SK-N-SH (cell line): ENCODE measurements around the gene CLPSL2. TPM values are rescaled to one million over a fixed set of nuclear protein-coding genes. Genes with fewer than 3 reads are reported as not detected.

Source experiments
- CTCF ChIA-PET: fragments of 300-600, 350-600 bp; formaldehyde crosslinking; extraction: SDS; loops from one replicate; lab custom pipeline; 2021; lab: Yijun Ruan, JAX
- POLR2A ChIA-PET: fragments of 350-600 bp; sonication (Branson Sonifier 250); formaldehyde crosslinking; extraction: SDS; loops from one replicate; lab custom pipeline; 2020; ENCODE audit warnings: antibody characterized with exemption, inconsistent platforms; lab: Yijun Ruan, JAX
- DNase-seq: peaks from one replicate; pipeline ENCODE4 v3.0.0; 2012
- H2AFZ ChIP-seq: fragments of 200-600 bp; sonication (generic); 2 replicates; pipeline ENCODE4 v1.8.1; 2016; ENCODE audit warnings: antibody characterized with exemption, mild to moderate bottlenecking, low read depth
- H3F3A ChIP-seq: fragments of 200-600 bp; sonication (generic); replicated peaks from 2 replicates; pipeline ENCODE3; 2016; ENCODE audit warnings: antibody characterized with exemption, mild to moderate bottlenecking; ENCODE audit not compliant: insufficient read depth
- H3K27ac ChIP-seq, 2 experiments: fragments of 200-500 bp in 1 of 2; fragments of 200-600 bp in 1 of 2; sonication (Bioruptor generic) in 1 of 2; sonication (generic), shearing (Covaris generic) in 1 of 2; 2 replicates each; pipeline versions ENCODE4 v1.5.1 to v1.6.1; 2014 to 2016; ENCODE audit warnings: low read depth in 2 of 2, inconsistent platforms in 1 of 2, low read length in 1 of 2, mild to moderate bottlenecking in 1 of 2, mixed read lengths in 1 of 2
- H3K27me3 ChIP-seq: fragments of 200-600 bp; sonication (generic), shearing (Covaris generic); 2 replicates; pipeline ENCODE4 v1.6.1; 2016; ENCODE audit warnings: mixed run types; ENCODE audit not compliant: insufficient read depth
- H3K36me3 ChIP-seq, 2 experiments: fragments of 200-500 bp in 1 of 2; fragments of 200-600 bp in 1 of 2; sonication (Bioruptor generic) in 1 of 2; sonication (generic) in 1 of 2; replicated peaks in 1 of 2; 2 replicates each; pipeline versions ENCODE3 to v1.5.1; 2014 to 2016; ENCODE audit warnings: low read length in 1 of 2, mild to moderate bottlenecking in 1 of 2; ENCODE audit not compliant: insufficient read depth in 2 of 2, control insufficient read depth in 1 of 2
- H3K4me1 ChIP-seq, 2 experiments: fragments of 200-500 bp in 1 of 2; fragments of 200-600 bp in 1 of 2; sonication (Bioruptor generic) in 1 of 2; sonication (generic), shearing (Covaris generic) in 1 of 2; 2 replicates each; pipeline versions ENCODE4 v1.5.1 to v1.6.1; 2014 to 2016; ENCODE audit warnings: low read depth in 1 of 2, low read length in 1 of 2, mixed run types in 1 of 2; ENCODE audit not compliant: insufficient read depth in 2 of 2, control insufficient read depth in 1 of 2
- H3K4me2 ChIP-seq: fragments of 200-600 bp; sonication (generic), shearing (Covaris generic); 2 replicates; pipeline ENCODE4 v1.6.1; 2017; ENCODE audit warnings: mixed run types
- H3K4me3 ChIP-seq, 2 experiments: fragments of 200-500 bp in 1 of 2; fragments of 200-600 bp in 1 of 2; sonication (Bioruptor generic) in 1 of 2; sonication (generic), shearing (Covaris generic) in 1 of 2; 2 replicates each; pipeline versions ENCODE4 v1.5.1 to v1.8.1; 2014 to 2016; ENCODE audit warnings: low read depth in 2 of 2, inconsistent platforms in 1 of 2, low read length in 1 of 2, mild to moderate bottlenecking in 1 of 2, mixed read lengths in 1 of 2, moderate library complexity in 1 of 2
- H3K79me2 ChIP-seq: fragments of 200-600 bp; sonication (generic); 2 replicates; pipeline ENCODE4 v1.8.1; 2017; ENCODE audit warnings: mild to moderate bottlenecking; ENCODE audit not compliant: insufficient read depth
- H3K9ac ChIP-seq: fragments of 200-600 bp; sonication (generic); 2 replicates; pipeline ENCODE4 v1.6.1; 2017; ENCODE audit warnings: mixed run types
- H3K9me2 ChIP-seq: fragments of 200-600 bp; sonication (generic); 2 replicates; pipeline ENCODE4 v1.6.1; 2017; ENCODE audit warnings: mixed run types
- H3K9me3 ChIP-seq: fragments of 200-600 bp; sonication (generic); 2 replicates; pipeline ENCODE4 v1.6.1; 2017; ENCODE audit warnings: mixed run types, mild to moderate bottlenecking, moderate library complexity
- H4K20me1 ChIP-seq: fragments of 200-600 bp; sonication (generic); 2 replicates; pipeline ENCODE4 v1.6.1; 2017; ENCODE audit warnings: mild to moderate bottlenecking, mixed run types; ENCODE audit not compliant: insufficient read depth
- ELF1 ChIP-seq: IDR thresholded peaks from 2 replicates; pipeline ENCODE4 v1.4.0; 2012
- EP300 ChIP-seq, 2 experiments: IDR thresholded peaks; 2 replicates each; pipeline versions ENCODE4 v1.4.0 to v1.6.1; 2012; ENCODE audit warnings: borderline replicate concordance in 1 of 2, low read depth in 1 of 2, low read length in 1 of 2
- EZH2phosphoT487 ChIP-seq: fragments of 200-600 bp; sonication (generic); IDR thresholded peaks from 2 replicates; pipeline ENCODE4 v1.6.1; 2017; ENCODE audit warnings: low read depth, mixed run types, mild to moderate bottlenecking, antibody characterized with exemption, moderate library complexity, borderline replicate concordance
- FOSL2 ChIP-seq: IDR thresholded peaks from 2 replicates; pipeline ENCODE4 v1.4.0; 2012; ENCODE audit warnings: low read depth, mild to moderate bottlenecking, moderate library complexity, borderline replicate concordance
- FOXJ3 ChIP-seq: sonication (generic); formaldehyde crosslinking; IDR thresholded peaks from 2 replicates; pipeline ENCODE4 v1.5.1; 2020; ENCODE audit warnings: mild to moderate bottlenecking, missing genetic modification reagents
- GABPA ChIP-seq: IDR thresholded peaks from 2 replicates; pipeline ENCODE4 v1.4.0; 2012; ENCODE audit warnings: low read depth, mild to moderate bottlenecking
- GATA2 ChIP-seq: sonication (generic); formaldehyde crosslinking; IDR thresholded peaks from 2 replicates; pipeline ENCODE4 v1.5.0; 2020; ENCODE audit warnings: mild to moderate bottlenecking, missing genetic modification reagents
- IRF3 ChIP-seq: fragments of 150-350 bp; IDR thresholded peaks from 2 replicates; pipeline ENCODE4 v1.6.1; 2016; ENCODE audit warnings: mild to moderate bottlenecking, low read depth, low read length
- JUND ChIP-seq: IDR thresholded peaks from 2 replicates; pipeline ENCODE4 v1.4.0; 2012
- MAX ChIP-seq: IDR thresholded peaks from 2 replicates; pipeline ENCODE4 v1.4.0; 2012; ENCODE audit warnings: low read depth
- MEF2A ChIP-seq: IDR thresholded peaks from 2 replicates; pipeline ENCODE4 v1.4.0; 2012; ENCODE audit warnings: low read depth, borderline replicate concordance
- NFIC ChIP-seq: IDR thresholded peaks from 2 replicates; pipeline ENCODE4 v1.4.0; 2012; ENCODE audit warnings: borderline replicate concordance
- POLR2AphosphoS5 ChIP-seq: IDR thresholded peaks from 2 replicates; pipeline ENCODE4 v1.6.1; 2012; ENCODE audit warnings: low read depth, low read length
- RCOR1 ChIP-seq: fragments of 150-350 bp; IDR thresholded peaks from 2 replicates; pipeline ENCODE4 v1.6.1; 2017; ENCODE audit warnings: antibody characterized with exemption, low read length
- RXRA ChIP-seq: IDR thresholded peaks from 2 replicates; pipeline ENCODE4 v1.4.0; 2012; ENCODE audit warnings: low read depth, mild to moderate bottlenecking, borderline replicate concordance
- SMC3 ChIP-seq: IDR thresholded peaks from 2 replicates; pipeline ENCODE4 v1.6.1; 2012; ENCODE audit warnings: low read depth, low read length, improper control_type of control experiment
- TAF1 ChIP-seq: IDR thresholded peaks from 2 replicates; pipeline ENCODE4 v1.6.1; 2012; ENCODE audit warnings: low read depth, mild to moderate bottlenecking, low read length, moderate library complexity, borderline replicate concordance
- TEAD4 ChIP-seq: IDR thresholded peaks from 2 replicates; pipeline ENCODE4 v1.4.0; 2012; ENCODE audit warnings: mild to moderate bottlenecking, borderline replicate concordance; ENCODE audit not compliant: insufficient read depth
- USF1 ChIP-seq: IDR thresholded peaks from 2 replicates; pipeline ENCODE4 v1.4.0; 2012; ENCODE audit warnings: low read depth, borderline replicate concordance
- YY1 ChIP-seq: IDR thresholded peaks from 2 replicates; pipeline ENCODE4 v1.4.0; 2012; ENCODE audit warnings: low read depth, mild to moderate bottlenecking
- WGBS: methylation state at CpG from one replicate; pipeline ENCODE4 v1.1.6; 2017; ENCODE audit warnings: low lambda C conversion rate; 5-methylcytosine and 5-hydroxymethylcytosine counted together
- polyA plus RNA-seq, 3 experiments: library from polyadenylated mRNA; depleted of rRNA; stranded (reverse); fragments of >200 nt; gene quantifications; 2 replicates each; pipeline ENCODE4 v1.2.3, GENCODE V29; 2012
- TF ChIP-seq, protein P1 (sequence below): IDR thresholded peaks from 2 replicates; pipeline ENCODE4 v1.4.0; 2012; ENCODE audit warnings: low read depth, borderline replicate concordance
- TF ChIP-seq, protein P2 (sequence below): fragments of 150-350 bp; IDR thresholded peaks from 2 replicates; pipeline ENCODE4 v1.6.1; 2017; ENCODE audit warnings: antibody characterized with exemption, low read length, low read depth, borderline replicate concordance

CLPSL2 gene
- polyA plus RNA-seq, 1 of the 3 experiments (the other 2 are of a cell fraction), result not detected

DNA sequence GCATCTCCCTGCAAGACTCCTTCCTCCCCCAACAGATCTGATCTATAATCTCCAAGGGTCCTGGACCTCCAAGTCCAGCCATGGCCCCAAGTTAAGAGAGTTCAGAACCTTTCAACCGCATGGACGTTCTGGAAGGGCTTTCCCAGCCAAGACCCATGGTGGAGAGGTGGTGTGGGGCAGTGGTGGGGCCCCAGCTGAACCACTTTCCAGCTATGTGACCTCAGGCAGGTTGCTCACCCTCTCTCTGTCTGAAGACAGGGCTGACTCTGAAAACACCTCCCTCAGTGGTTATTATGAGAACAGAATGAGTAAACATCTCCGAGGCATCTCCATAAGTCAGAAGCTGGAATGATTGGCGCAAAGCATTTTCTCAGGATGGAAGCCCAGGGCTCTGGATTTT, 19.8 kb downstream of the CLPSL2 start:
- Histone ChIP-seq H3K9me2 (no peaks in the 10 kb centered on the region), H3K4me1 (no peaks in the 10 kb centered on the region), H3K4me2 (no peak overlapping the region), H3K27ac (no peak overlapping the region), H3K9me3 (no peaks in the 10 kb centered on the region)
- CTCF ChIA-PET, result interaction anchor here (1.7 kb wide), 1 partner anchor 9 kb away, joined by 6 read pairs; no protein-coding TSS in a partner anchor
- POLR2A ChIA-PET, result no interaction called here
- no peak for DNase-seq
- WGBS, result 68% methylated on average over 4 of the region's 4 CpGs
- TF ChIP-seq TAF1, result no peak
- TF ChIP-seq POLR2AphosphoS5, result no peak
- no peak for TF ChIP-seq RCOR1
- TF ChIP-seq SMC3, result no peak
- TF ChIP-seq MAX, result no peak
- TF ChIP-seq USF1, result no peak
- TF ChIP-seq JUND, result no peak
- no peak for TF ChIP-seq ELF1
- no peak for TF ChIP-seq YY1
- TF ChIP-seq, protein P1, sequence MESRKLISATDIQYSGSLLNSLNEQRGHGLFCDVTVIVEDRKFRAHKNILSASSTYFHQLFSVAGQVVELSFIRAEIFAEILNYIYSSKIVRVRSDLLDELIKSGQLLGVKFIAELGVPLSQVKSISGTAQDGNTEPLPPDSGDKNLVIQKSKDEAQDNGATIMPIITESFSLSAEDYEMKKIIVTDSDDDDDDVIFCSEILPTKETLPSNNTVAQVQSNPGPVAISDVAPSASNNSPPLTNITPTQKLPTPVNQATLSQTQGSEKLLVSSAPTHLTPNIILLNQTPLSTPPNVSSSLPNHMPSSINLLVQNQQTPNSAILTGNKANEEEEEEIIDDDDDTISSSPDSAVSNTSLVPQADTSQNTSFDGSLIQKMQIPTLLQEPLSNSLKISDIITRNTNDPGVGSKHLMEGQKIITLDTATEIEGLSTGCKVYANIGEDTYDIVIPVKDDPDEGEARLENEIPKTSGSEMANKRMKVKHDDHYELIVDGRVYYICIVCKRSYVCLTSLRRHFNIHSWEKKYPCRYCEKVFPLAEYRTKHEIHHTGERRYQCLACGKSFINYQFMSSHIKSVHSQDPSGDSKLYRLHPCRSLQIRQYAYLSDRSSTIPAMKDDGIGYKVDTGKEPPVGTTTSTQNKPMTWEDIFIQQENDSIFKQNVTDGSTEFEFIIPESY, result no peak
- TF ChIP-seq FOSL2, result no peak
- TF ChIP-seq FOXJ3 (CRISPR knock-in tag), result no peak
- TF ChIP-seq, all 33 proteins: peak for 0
- H3K79me2 ChIP-seq, result no peaks in the 10 kb centered on the region
- H3K9ac ChIP-seq, result no peak overlapping the region
- no peak overlapping the region for H3K4me3 ChIP-seq
- H3K27me3 ChIP-seq, result no peaks in the 10 kb centered on the region; the same call in none of the 2 replicates
- no peak overlapping the region for H2AFZ ChIP-seq
- H3K36me3 ChIP-seq, result no peaks in the 10 kb centered on the region
- H4K20me1 ChIP-seq, result no peaks in the 10 kb centered on the region
- H3F3A ChIP-seq, result no peaks in the 10 kb centered on the region

DNA sequence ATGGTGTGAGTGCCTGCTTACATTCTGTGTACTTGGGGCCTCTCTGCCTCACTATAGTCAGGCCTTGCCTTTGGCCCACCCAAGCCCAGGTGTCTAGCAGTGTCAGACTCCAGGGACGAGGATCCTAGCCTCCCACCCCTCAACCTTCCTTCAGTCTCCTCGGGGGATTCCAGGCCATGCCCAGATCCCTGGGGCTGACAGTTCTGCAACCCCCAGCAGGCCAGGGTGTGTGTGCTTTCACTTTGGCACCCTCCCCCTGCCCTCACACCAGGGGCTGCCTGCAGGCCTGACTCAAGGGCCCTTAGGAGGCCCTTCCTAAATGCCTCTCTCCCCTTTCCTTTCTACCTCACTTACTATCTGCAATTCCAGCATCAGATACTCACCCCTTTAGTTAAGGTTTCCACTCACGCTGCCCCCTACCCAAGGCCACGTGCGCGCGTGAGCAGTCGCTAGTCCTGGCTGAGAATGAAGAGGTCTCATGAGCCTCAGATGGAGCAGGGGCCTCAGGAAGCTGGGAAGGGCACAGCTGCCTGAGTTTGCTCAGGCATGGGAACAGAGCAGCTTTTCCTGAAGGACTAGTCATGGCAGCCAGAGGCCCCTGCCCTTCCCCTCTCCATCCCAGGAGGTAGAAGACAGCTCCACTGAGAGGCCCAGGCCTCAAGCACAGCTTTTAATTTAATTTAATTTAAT, 21.6 kb downstream of the CLPSL2 start:
- Histone ChIP-seq H3K36me3 (no peaks in the 10 kb centered on the region), H3K9ac (no peak overlapping the region), H3K9me2 (no peaks in the 10 kb centered on the region), H2AFZ (no peak overlapping the region), H3K27ac (no peak overlapping the region), H3K4me2 (no peak overlapping the region), H3K4me1 (no peaks in the 10 kb centered on the region), H4K20me1 (no peaks in the 10 kb centered on the region), H3F3A (no peaks in the 10 kb centered on the region), H3K4me3 (no peak overlapping the region), H3K79me2 (no peaks in the 10 kb centered on the region), H3K9me3 (no peaks in the 10 kb centered on the region), H3K27me3 (no peaks in the 10 kb centered on the region; the same call in none of the 2 replicates)
- 76% methylated on average over 7 of the region's 8 CpGs for WGBS
- POLR2A ChIA-PET, result interaction anchor here (1.2 kb wide), 1 partner anchor 12 kb away, joined by 3 read pairs; no protein-coding TSS in a partner anchor
- peak; percentile 25 for DNase-seq
- CTCF ChIA-PET, result interaction anchor here (0.9 to 1.9 kb wide), 3 partner anchors 10 to 297 kb away, joined by 3 to 8 read pairs (median 3); no protein-coding TSS in a partner anchor
- no peak for TF ChIP-seq RXRA
- no peak for TF ChIP-seq YY1
- TF ChIP-seq TAF1, result no peak
- TF ChIP-seq TEAD4, result no peak
- no peak for TF ChIP-seq USF1
- TF ChIP-seq GABPA, result no peak
- TF ChIP-seq NFIC, result no peak
- no peak for TF ChIP-seq EP300 (IDR thresholded peaks at IDR 0.05; ENCODE audit: borderline replicate concordance in 1 of 2, low read depth in 1 of 2, low read length in 1 of 2)
- TF ChIP-seq, protein P2, sequence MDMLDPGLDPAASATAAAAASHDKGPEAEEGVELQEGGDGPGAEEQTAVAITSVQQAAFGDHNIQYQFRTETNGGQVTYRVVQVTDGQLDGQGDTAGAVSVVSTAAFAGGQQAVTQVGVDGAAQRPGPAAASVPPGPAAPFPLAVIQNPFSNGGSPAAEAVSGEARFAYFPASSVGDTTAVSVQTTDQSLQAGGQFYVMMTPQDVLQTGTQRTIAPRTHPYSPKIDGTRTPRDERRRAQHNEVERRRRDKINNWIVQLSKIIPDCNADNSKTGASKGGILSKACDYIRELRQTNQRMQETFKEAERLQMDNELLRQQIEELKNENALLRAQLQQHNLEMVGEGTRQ, result no peak
- no peak for TF ChIP-seq MEF2A
- TF ChIP-seq GATA2, result no peak
- TF ChIP-seq POLR2AphosphoS5, result no peak
- no peak for TF ChIP-seq IRF3
- TF ChIP-seq EZH2phosphoT487, result no peak
